ENCODE data around the gene ZNF292. TPM values are rescaled to one million over a fixed set of nuclear protein-coding genes. Genes with fewer than 3 reads are reported as not detected.
"Not testable (repeated sequence)": the region's sequence is repeated elsewhere in the genome, so short reads cannot be mapped to it uniquely, and the experiment has no call there.

The ZNF292 gene
- total RNA-seq, 1 donor from 2014 or later, result 43.1 TPM

DNA sequence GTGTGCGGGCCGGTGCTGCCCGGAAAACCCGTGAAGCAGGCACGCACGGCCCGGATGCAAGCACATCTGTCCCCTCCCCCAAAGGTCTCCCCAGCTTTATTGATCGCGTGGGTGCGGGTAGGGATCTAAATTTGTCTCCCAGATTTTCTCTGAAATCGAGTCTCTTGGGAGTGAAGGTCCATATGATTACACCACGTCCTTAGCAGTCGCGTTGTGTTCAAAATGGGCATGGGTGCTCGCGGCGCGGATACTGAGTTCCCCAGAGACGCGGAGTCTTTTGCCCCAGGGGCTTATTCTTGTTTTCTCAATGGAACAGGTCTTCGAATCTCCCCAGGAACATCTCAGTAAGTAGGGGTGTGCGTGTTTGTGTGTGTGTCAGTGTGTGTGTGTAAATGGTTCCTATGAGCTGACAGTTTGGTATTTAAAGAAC, 2.8 kb upstream of the ZNF292 start:
- intact Hi-C loops (cut with DNase I), result no loop called here
- TF ChIP-seq CTCF (IDR thresholded peaks at IDR 0.05), result no peak
- DNase-seq, result no peak
- Histone ChIP-seq H3K9me3 (no peaks in the 10 kb centered on the region), H3K27me3 (ENCODE audit: low read depth) (no peaks in the 10 kb centered on the region), H3K36me3 (no peaks in the 10 kb centered on the region), H3K27ac (peak overlapping the region; percentile 83), H3K4me1 (peaks cover 36% of the 10 kb centered on the region), H3K4me3 (peak overlapping the region; percentile 59)
- ATAC-seq, result no peak

DNA sequence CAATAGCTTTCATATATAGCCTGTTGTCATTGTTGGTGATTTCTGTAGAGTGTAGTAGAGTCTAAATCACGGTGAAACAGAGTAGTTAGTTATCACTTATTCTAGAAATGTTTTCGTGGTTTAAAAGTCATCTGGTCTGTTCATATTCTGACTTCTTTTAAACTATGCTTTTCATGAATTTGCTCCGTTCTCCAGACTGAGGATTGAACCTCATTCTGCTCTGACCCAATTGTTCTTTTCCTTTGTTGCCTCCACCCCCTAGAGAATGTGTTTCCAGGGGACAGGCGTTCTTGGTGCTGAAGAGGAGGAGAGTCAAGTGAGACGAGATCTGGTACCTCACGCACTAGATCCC, 748 bp upstream of the ZNF292 start:
- intact Hi-C loops (cut with DNase I), result no loop called here
- H3K4me3 ChIP-seq, result peak overlapping the region; percentile 96
- no peaks in the 10 kb centered on the region for H3K9me3 ChIP-seq
- H3K27me3 ChIP-seq (ENCODE audit: low read depth), result no peaks in the 10 kb centered on the region
- no peak for DNase-seq
- TF ChIP-seq CTCF (IDR thresholded peaks at IDR 0.05), result no peak
- H3K36me3 ChIP-seq, result peaks cover 8% of the 10 kb centered on the region
- H3K27ac ChIP-seq, result peak overlapping the region; percentile 84
- no peak for ATAC-seq
- peaks cover 40% of the 10 kb centered on the region for H3K4me1 ChIP-seq

DNA sequence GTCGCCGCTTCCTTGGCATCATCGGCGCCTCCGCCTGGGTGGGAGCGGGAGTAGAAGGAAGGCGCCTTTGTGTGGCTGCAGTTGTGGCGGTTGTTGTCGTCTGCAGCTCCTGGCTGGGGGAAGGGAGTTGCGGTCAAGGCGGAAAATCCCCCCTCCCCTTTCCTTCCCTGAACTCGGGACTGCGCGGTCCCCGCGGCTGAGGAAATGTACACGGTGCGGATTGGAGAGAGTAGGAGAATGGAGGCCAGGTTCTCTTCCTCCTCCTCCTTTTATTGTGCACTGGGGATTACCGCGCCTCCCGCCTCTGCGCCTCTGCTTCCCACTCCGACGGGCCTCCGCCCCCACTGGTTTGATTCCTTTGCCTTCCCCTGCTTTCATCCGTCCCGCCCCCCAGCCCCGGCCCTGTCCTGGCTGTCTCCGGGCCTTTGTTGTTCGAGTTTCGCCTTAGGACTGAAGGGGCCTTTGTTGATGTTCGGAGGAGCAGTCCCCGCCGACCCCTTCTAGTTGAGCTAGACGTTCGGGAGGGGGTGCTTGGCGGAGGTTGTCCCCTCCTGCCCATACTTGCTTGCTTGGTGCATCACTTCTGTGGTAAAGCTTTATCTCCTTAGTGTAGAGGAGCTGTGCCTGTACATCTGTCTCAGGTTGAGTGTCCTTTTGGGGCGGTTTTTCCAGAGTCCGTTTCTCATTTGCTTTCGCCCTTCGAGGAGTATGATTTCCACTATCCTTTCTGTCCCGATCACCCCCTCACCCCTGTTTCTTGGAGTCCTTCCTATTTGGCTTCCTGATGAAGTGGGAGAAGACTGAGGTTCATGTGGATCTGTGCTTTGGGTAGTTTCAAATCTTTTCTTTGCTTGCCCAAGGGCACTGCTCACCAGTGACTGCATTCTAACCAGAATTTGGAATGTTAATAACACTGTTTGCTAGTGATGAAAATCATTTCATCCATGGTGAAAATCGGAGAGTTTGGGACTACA, 764 bp downstream of the ZNF292 start:
- Histone ChIP-seq H3K4me3 (peak overlapping the region; percentile 96), H3K27me3 (ENCODE audit: low read depth) (no peaks in the 10 kb centered on the region), H3K36me3 (peaks cover 8% of the 10 kb centered on the region), H3K9me3 (no peaks in the 10 kb centered on the region), H3K27ac (peak overlapping the region; percentile 84), H3K4me1 (peaks cover 39% of the 10 kb centered on the region)
- no peak for TF ChIP-seq CTCF (IDR thresholded peaks at IDR 0.05)
- ATAC-seq (peak; percentile 39 to 40), DNase-seq (peak; percentile 66)
- intact Hi-C loops (cut with DNase I), result no loop called here

- DNase-seq; intact Hi-C loops (cut with DNase I); H3K9me3 ChIP-seq; ATAC-seq; H3K36me3 ChIP-seq; H3K27me3 ChIP-seq (ENCODE audit: low read depth); H3K4me3 ChIP-seq; H3K27ac ChIP-seq: not testable (repeated sequence)
- H3K4me1 ChIP-seq, result peaks cover 47% of the 10 kb centered on the region
Measured at GRCh38 chr6:87157596-87157995, 2.2 kb downstream of the ZNF292 start.

- Histone ChIP-seq H3K36me3 (peaks cover 8% of the 10 kb centered on the region), H3K4me3 (no peak overlapping the region), H3K9me3 (no peaks in the 10 kb centered on the region), H3K27ac (no peak overlapping the region), H3K27me3 (ENCODE audit: low read depth) (no peaks in the 10 kb centered on the region), H3K4me1 (peaks cover 28% of the 10 kb centered on the region)
- intact Hi-C loops (cut with DNase I), result no loop called here
- ATAC-seq (no peak), DNase-seq (no peak)
- TF ChIP-seq CTCF (IDR thresholded peaks at IDR 0.05), result no peak
Measured at GRCh38 chr6:87161299-87161698, 5.9 kb downstream of the ZNF292 start.

DNA sequence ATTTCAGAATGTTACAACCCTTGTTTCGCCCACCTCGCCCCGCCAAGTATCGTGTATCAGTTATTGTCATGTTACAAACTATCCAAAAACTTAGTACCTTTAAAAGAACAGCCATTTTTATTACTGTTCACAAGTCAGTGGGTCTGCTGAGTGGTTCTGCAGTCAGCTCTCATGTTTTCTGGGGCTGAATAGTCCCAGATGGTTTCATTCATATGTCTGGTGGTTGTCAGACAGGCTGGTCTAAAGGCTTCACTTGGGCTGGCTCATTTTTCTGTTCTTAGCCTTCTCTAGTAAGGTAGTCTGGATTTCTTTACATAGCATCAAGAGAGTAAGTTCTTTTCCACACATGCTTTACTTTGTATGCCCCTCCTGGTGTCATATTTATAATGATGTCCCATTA, 8.6 kb downstream of the ZNF292 start:
- intact Hi-C loops (cut with DNase I), result no loop called here
- DNase-seq, result no peak
- H3K4me1 ChIP-seq, result peaks cover 16% of the 10 kb centered on the region
- no peak overlapping the region for H3K27ac ChIP-seq
- no peaks in the 10 kb centered on the region for H3K9me3 ChIP-seq
- H3K4me3 ChIP-seq, result no peak overlapping the region
- no peaks in the 10 kb centered on the region for H3K36me3 ChIP-seq
- TF ChIP-seq CTCF (IDR thresholded peaks at IDR 0.05), result no peak
- ATAC-seq, result no peak
- H3K27me3 ChIP-seq (ENCODE audit: low read depth), result no peaks in the 10 kb centered on the region
